Skin of body (tissue), 2 donors: Measurements from ENCODE around the gene PBX2. TPM values are rescaled to one million over a fixed set of nuclear protein-coding genes. Genes with fewer than 3 reads are reported as not detected.
"Not testable (repeated sequence)": the region's sequence is repeated elsewhere in the genome, so short reads cannot be mapped to it uniquely, and the experiment has no call there.

Source experiments
- DNase-seq: peaks from one replicate; lab custom pipeline; 2025; lab: John Stamatoyannopoulos, UW
- total RNA-seq: library from RNA; depleted of rRNA; stranded (reverse); fragments of >200 nt; gene quantifications from one replicate; pipeline ENCODE4 v1.2.3, GENCODE V29; 2014

PBX2 gene, protein sequence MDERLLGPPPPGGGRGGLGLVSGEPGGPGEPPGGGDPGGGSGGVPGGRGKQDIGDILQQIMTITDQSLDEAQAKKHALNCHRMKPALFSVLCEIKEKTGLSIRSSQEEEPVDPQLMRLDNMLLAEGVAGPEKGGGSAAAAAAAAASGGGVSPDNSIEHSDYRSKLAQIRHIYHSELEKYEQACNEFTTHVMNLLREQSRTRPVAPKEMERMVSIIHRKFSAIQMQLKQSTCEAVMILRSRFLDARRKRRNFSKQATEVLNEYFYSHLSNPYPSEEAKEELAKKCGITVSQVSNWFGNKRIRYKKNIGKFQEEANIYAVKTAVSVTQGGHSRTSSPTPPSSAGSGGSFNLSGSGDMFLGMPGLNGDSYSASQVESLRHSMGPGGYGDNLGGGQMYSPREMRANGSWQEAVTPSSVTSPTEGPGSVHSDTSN
- total RNA-seq = 51.6 TPM

DNA sequence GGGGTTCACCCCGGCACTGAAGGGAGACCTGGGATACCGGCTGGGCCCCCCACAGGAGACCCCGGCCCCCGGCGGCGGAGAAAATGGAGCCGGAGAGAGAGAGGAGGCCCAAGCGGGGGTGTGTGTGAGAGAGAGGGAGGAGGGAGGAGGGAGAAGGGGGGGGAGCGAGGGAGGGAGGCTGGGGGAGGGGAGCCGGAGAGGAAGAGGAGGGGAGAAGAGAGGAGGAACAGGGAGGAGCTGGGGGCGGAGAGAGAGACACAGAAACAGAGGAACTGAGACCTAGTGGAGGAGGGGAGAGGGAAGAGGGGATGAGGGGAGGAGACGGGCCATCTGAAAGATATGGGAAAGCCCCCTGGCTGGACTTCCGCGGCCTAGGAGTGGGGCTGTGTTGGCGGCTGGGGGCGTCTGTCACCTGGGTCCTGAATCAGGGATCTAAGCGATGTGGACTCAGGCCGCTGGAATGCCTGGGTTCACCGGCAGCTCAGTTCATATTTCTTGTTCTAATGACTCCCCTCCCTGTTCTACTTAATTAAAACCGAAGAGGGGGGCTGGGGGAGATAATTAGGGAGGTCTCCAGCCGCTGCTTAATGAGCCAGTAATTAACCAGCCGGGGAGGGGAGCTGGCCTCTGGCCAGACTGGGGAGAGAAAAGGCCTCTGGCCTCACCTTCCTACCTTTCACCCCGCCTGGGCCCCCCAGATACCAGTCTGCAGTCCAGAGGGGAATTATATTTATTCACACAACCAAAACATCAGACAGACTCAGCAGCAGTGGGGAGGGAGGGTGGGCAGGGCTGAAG, at the start of gene PBX2:
Gene PBX2, minus strand, starts transcription at position 149 of the 798 bp plus-strand sequence. CDS start 287 bp downstream, outside the sequence.
- peak; percentile 89 for DNase-seq

DNA sequence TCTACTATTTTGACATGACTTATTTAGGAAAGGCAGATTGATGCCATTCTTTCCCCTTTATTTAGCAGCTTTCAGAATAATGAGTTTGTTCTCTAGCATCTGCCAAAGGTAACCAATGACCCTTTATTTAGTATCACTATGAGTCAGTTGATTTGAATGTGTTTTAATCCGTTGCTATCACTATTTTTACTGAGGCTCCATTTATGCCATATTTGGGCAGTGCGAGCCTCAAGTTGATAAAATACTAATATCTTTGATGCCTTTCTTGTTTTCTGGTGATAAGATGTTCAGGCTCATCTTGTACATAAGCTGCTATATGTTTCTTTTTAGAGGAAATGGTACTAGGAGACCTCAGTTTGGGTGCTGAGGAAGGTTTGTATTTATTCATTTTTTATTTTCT, 49.5 kb upstream of the PBX2 start:
- no peak for DNase-seq

DNA sequence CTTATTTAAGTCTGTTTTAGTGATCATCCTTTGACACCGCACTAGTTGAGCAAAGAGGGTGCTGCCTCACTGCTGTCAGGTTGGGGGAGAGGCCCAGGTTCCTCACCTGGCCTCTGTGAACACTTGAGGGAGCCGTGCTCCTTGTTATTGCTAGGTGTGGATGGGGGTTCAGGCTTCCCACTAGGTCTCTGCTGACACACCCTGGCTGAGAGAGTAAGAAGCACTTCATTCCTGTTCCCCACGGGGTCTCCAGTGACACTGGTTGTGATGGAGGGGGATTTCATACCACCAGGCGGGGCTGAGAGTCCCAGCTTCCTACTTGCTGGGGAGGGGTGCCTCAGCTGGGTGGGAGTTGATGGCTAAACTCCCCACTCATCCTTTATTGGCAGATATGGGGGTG, 44.9 kb upstream of the PBX2 start:
- no peak for DNase-seq

DNA sequence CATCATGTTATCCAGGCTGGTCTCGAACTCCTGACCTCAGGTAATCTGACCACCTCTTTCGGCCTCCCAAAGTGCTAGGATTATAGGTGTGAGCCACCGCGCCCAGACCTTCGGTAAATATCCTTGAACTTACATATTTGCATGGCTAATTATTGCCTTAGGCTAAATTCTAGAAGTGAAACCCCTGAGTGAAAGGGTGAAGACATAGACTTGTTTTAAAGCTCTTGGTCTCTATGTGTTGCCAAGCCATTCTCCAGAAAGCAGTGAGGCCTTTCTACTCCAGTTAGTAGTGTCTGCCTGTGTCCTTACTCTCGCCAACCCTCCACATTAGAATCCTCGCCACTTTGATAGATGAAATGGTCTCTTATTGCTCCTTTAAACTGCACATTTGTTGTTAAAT, 36.4 kb upstream of the PBX2 start:
- no peak for DNase-seq

DNA sequence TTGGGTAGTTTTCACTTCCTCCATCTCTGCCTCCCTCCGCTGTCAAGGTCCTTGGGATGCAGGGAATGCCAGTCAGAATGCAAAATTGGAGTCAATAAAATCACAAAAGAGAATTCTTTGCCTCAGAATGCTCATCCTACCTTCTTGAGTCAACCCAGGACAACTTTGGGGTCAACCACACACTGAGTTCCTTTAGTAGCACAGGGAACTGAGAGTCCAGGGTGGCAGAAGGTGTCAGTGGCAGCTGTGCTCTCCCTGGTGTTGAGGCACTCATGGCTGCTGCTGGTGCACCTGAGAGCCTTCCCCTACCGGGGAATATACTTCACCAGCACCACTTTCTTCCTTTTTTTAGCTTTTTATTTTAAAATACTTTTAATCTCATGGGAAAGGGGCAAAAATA, 34.7 kb upstream of the PBX2 start:
- DNase-seq = no peak

DNA sequence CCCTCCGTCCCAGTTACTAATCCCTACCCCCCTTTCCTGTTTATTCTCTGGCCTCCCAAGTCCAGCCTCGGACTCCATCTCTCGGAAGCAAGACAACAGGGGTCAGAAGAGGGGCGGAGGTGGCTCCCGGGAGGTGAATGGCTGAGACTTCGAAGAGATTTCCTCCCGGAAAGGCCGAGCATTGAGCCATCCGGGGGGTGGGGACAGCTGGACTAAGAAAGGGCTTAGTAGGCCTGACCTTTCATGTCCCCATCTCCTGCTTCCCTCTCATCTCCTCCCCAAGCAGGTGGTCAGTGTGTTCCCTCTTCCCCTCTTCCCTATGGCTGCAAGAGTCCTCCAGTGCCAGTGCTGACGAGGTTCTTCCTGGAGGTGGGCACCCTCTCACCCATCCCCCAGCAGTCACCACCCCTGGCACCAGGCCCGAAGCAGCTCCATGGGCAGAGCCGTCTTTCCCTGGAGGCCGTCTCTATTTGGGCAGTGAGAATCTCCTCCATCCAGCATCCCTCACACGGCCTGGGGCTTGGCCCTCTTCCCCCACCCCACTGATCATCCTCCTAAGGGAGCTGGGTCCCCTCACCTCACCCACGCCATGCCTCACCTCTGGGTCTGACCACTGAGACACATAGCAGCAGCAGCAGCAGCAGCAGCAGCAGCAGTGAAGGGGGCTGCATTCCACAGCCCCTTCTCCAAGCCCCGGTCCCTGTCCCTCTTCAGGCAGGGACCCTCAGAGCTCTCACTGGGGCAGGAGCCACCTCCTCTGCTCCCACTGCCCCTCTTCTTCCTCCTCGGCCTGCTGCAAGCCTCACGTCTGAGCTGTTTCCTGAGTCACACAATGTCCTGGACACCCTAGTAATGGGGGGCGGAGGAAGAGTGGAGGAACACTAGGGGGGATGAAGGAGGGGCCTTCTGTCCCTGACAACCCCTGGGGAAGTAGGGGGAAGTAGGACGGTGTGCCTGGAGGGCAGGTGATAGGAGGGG, 33.5 kb upstream of the PBX2 start, which contains the start of gene NOTCH4:
Gene NOTCH4, minus strand, starts transcription at position 810 of the 978 bp plus-strand sequence. Its CDS starts 139 bp downstream, at position 671.
- DNase-seq = no peak

DNA sequence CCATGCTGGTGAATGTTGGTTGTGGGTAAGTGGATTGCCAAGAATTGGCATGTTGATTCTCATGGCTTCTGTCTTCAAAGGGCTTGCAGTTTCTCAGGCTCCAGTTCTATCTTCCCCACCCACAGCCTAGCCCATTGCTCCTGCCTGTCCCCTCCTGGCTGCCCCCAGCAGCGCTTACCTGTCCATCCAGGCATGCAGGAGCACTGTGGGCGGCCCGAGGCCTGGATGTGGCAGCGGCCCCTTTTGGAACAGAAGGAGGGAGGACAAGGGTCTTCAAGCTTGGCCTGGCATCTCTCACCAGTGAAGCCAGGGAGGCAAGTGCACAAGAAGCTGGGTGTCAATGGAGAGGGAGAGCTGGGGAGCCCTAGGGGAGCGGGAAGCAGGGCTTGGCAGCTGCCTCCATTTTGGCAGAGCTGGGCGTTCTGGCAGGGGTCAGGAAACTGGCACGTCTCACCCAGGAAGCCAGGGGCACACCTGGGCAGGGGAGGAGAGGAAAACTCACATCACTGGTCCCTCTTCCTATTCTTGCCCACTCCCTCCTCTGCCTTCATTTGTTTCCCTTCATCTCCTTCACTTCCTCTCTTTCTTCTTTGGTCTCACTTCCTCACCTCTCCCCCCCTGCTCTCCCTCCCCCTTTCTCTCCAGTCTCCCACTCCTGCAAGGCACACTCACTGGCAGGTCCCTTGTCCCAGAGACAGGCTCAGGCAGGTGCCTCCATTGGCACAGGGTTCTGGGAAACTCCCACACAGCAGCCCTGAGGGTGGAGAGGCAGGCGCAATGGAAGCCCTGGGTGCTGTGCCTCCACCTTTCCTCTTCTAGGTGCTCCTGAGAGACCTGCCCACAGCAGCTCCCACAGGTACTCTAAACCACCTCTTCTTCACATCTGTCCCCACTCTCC, 32.6 kb upstream of the PBX2 start:
- DNase-seq = no peak

DNA sequence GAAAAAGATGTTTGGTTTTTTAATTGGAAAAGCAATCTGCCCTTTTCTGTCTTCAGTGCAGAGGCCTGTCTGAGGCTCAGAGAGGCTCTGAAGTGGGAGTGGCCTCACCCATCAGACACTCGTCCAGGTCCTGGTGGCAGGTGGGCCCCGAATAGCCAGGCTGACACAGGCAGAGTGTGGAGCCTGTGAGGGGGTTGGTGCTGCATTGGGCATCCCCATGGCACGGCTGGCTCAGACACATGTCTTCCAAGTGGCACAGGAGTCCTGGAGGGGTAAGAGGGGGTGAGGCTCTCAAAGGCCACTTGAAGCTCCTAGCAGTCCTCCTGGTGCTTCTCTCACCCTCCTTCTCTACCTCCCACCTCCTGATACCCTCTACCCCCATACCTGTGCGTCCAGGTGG, 30.0 kb upstream of the PBX2 start:
- no peak for DNase-seq

DNA sequence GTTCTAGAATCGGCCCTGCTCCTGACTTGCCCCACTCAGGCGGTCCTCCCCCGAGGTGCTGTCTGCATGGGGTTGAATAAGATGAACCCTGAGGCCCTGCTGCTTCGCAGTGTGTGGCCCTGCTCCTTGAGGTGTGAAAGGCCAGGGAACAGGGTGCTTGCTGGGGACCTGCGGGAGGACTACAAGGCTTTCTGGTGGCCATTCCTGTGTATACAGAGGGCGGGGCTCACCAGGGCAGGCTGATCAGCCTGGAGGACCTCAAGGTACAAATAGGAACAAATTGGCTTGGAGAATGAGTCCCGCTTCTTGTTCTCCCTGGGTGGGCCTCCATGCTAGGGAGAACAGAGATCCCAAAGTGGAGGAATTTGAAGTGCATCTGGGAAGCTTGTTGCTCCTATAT, 28.2 kb upstream of the PBX2 start:
- DNase-seq = no peak

DNA sequence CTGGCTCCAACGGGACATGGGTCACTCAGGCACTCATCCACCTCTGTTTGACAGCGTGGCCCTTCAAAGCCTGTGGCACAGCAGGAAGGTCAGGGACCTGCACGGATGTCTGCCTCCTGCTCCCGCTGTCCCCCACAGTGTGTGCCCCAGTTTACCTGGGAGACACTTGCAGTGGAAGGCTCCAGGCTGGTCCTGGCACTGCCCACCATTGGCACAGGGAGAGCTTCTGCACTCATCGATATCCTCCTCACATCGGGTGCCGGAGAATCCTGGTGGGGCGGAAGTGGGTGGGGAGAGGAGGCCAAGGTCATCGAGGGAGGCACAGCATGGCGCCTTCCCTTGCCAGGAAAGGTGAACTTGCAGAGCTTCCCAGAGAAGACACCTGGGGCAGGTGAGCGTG, 27.0 kb upstream of the PBX2 start:
- no peak for DNase-seq

DNA sequence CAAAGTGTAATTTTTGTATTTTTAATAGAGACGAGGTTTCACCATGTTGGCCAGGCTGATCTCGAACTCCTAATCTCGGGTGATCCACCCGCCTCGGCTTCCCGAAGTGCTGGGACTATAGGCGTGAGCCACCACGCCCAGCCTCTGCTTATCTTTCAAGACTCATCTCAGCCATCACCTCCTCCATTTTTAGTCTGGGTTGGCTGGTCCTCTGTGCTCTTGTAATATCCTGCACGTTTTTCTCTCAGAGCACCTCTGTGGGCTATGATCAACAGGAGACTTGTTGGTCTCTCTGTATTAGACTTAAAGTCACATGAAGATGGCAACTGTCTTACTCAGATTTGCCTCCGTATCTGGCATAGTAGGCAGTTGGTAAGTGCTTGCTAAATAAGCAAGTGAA, 26.3 kb upstream of the PBX2 start:
- DNase-seq = no peak

DNA sequence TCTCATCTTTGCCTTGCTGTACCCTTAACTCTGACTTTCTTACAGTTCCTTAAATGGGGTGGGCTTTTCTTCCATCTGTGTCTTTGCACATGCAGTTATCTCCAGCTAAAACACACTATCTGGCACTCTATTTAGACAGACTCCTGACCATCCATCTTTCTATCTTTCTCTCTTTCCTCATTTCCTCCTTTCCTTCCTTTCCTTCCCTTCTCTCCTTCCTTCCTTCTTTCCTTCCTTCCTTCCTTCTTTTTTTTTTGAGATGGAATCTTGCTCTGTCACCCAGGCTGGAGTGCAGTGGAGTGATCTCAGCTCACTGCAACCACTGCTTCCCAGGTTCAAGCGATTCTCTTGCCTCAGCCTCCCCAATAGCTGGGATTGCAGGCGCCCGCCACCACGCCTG, 25.6 kb upstream of the PBX2 start:
- no peak for DNase-seq

DNA sequence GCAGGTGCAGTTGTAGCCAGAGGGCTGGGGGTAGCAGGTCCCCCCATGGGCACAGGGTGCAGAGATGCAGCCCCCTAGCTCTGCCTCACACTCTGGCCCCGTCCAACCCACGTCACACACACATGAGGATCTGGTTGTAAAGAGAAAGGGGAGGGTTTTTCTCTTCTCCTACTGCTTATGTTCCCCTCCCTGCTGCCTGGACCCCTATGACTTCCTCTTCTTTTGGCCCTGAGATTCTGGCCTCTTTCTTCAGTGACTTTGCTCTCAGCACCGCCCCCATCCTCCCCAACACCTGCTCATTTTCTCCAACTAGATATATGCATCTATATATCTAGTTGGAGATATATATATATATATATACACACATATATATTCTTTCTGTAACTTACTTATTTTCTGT, 24.1 kb upstream of the PBX2 start:
- no peak for DNase-seq

DNA sequence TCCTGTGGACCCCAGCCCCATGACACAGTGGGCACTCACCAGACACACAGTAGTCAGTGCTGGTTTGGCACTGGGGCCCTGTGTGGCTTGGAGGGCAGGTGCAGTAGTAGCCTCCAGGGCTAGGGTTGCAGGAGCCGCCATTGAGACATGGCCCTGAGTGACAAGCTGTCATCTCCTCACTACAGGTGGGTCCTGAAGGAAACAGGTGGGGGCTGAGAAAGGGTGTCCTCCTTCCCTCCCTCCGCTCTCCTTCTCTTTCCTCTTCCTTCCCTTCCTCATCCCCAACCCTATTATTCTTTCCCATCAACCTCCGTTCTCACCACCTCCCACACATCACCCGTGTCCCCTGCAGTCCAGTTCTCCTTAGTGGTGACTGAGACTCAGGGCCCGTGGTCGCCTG, 23.6 kb upstream of the PBX2 start:
- DNase-seq = no peak

DNA sequence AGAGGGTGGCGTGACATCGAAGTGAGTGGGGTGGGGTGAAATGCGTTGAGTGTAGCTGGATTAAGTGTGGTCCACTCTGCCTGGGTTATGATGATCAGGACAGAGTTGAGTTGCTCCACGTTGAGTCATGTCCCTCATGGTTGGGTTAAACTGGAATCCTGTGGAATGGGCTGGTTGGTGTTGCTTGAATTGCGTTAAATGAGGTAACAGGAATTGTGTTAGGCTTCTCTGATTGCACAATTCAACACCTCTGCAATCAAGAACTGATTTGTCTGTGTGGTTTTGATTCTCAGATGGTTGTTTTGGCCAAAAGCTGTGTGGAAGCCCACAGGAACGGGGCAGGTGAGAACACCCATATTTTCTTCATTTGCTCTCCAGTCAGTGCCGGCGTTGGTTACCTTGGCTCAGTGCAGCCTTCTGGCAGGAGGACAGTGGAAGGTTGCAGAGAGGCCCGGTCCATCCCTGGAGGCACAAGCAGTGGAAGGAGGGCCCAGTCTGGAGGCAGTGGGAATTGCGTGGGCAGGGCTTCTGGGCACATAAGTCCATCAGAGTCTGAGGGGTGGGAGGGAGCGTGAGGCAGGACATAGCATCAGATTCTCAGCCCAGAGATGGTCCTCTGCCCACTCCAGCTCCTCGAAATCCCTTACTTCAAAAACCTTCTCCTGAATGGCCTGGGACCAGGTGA, 22.2 kb upstream of the PBX2 start:
- DNase-seq = no peak

DNA sequence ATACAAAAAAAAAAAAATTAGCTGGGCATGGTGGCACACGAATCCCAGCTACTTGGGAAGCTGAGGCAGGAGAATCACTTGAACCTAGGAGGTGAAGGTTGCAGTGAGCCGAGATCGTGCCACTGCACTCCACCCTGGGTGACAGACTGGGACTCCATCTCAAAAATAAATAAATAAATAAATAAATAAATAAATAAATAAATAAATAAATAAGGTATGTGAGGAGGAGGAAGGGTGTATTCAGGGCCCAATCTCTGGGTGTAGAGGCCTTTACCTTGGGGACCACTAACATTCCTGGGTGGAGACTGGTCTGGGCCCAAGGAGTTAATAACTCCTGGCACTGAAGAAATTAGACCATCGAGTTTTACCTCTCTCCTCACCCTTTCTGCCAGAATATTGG, 21.4 kb upstream of the PBX2 start:
- DNase-seq = not testable (repeated sequence)

DNA sequence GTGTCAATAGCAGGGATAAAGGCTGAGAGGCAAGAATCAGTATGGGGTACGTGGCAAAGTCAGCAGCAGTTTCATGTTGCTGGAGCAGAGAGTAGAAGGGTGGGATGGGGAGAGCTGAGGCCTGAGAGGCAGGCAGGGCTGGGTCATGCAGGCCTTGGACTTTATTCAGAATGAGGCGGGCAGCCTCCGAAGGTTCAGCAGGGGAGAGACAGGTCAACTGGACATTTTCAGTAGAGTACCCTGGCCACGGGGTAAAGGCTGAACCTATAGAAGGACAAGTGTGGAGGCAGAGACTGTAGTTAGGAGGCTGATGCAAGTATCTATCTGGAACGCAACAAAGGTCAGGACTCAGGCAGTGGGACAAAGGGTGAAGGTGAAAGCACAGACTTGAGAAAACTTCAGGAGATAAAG, 20.2 kb upstream of the PBX2 start:
- DNase-seq = no peak

DNA sequence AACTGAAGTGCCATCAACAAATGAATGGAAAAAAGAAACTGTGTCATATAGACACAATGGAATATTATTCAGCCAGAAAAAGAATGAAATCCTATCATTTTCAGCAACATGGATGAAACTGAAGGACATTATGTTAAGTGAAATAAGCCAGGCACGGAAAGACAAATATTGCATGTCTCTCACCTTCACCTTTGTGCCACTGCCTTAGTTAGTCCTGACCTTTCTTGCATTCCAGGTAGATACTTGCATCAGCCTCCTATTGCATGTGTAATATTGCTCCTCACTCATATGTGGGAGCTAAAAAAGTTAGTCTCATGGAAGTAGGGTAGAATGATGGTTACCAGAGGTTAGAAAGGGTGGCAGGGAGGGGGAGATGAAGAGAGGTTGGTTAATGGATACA, 19.0 kb upstream of the PBX2 start:
- no peak for DNase-seq

DNA sequence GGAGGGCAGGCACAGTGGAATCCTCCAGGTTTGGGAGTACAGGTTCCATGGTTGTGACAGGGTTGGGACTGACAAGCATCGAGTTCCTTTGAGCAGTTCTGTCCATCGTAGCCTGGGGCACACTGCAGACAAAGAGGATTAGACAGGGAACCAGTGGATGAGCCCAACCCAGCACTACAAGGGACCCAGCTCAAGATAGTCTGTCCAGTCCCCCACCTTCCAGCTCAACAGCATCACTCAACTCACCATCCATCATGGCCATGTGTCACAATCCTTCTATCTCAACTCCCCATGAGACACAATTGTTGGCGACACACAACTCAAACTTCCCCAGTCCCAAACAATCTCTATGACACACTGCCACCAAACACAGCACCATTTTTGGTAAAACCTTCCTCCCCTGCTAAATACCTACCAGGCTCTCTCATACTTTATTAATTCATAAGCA, 14.3 kb upstream of the PBX2 start:
- DNase-seq = no peak
